OCI-M2 (cell line): Measurements from ENCODE around the gene WBP2.
"Not testable (repeated sequence)": the region's sequence is repeated elsewhere in the genome, so short reads cannot be mapped to it uniquely, and the experiment has no call there.

Source experiments
- DNase-seq: peaks from one replicate; lab custom pipeline; 2025; ENCODE audit not compliant: unreplicated experiment; lab: John Stamatoyannopoulos, UW

WBP2 gene

GRCh38 chr17:75817571-75817970 lies 37.6 kb downstream of the WBP2 start:
- no peak for DNase-seq

- no peak for DNase-seq
Observed at GRCh38 chr17:75816693-75817092, 38.4 kb downstream of the WBP2 start.

GRCh38 chr17:75815399-75815798 lies 39.7 kb downstream of the WBP2 start:
- DNase-seq: no peak

- DNase-seq: no peak
Observed at GRCh38 chr17:75814900-75815373, 40.2 kb downstream of the WBP2 start.

- DNase-seq: no peak
Observed at GRCh38 chr17:75814021-75814395, 41.1 kb downstream of the WBP2 start.

GRCh38 chr17:75813081-75814020 lies 41.8 kb downstream of the WBP2 start:
- DNase-seq: no peak

GRCh38 chr17:75812096-75813013 lies 42.8 kb downstream of the WBP2 start:
- DNase-seq: no peak

- DNase-seq: no peak
Observed at GRCh38 chr17:75811174-75811573, 44.0 kb downstream of the WBP2 start.

GRCh38 chr17:75810756-75811155 lies 44.4 kb downstream of the WBP2 start:
- DNase-seq: not testable (repeated sequence)

GRCh38 chr17:75810216-75810615 lies 44.9 kb downstream of the WBP2 start:
- no peak for DNase-seq

GRCh38 chr17:75809631-75810111 lies 45.5 kb downstream of the WBP2 start:
- no peak for DNase-seq

- no peak for DNase-seq
Observed at GRCh38 chr17:75808905-75809621, 46.1 kb downstream of the WBP2 start.

GRCh38 chr17:75808549-75808904 lies 46.6 kb downstream of the WBP2 start:
- no peak for DNase-seq

GRCh38 chr17:75807861-75808260 lies 47.3 kb downstream of the WBP2 start:
- no peak for DNase-seq

- no peak for DNase-seq
Observed at GRCh38 chr17:75806822-75807500, 48.2 kb downstream of the WBP2 start.

- no peak for DNase-seq
Observed at GRCh38 chr17:75803883-75804282, 51.3 kb downstream of the WBP2 start.

- no peak for DNase-seq
Observed at GRCh38 chr17:75799402-75799801, 55.7 kb downstream of the WBP2 start.

GRCh38 chr17:75795820-75796607 lies 59.1 kb downstream of the WBP2 start:
- no peak for DNase-seq
